ENCODE measurements around the gene CALML3. TPM values are rescaled to one million over a fixed set of nuclear protein-coding genes. Genes with fewer than 3 reads are reported as not detected.

The CALML3 gene
- total and polyA plus RNA-seq, 2 of the 8 experiments (the other 6 are each of a cell fraction or from before 2014, with no cell fraction given), result not detected

DNA sequence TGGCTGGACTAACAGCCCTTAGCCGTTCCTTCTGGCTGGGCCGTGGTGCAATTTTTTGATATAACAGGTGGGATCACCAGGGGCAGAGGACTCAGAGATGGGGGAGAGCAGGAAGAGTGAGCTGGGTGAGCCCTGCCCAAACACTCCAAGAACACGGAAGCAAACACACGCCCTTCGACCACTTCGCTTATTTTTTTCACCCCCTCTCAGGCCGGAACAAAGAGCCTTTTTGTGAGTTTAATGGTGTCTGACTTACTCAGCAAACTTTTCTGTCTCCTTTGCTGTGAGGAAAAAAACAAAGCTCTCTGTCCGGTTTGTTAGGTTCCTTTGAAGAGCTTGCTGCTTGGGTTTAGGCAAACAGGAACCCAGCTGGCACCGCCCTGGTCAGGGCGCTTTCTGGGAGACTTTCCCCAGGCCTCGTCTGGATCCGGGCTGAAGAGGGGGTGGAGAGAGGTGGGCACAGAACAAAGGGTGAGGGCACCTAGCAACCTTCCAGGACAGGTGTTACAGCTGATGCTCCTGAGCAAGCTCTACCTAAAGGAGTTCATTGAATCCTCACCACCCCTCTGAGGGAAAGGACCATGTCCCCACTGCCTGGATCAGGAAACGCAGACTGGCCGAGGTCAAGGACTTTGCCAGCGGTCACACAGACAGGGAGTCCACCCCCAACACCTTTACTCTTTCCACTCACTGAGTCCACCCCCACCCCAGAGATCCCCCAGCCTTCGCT lies 23.3 kb downstream of the CALML3 start:
- DNase-seq (ENCODE audit: low read depth in 1 of 2, low spot score in 2 of 2) (no peak), FAIRE-seq (no peak)
- H3K27ac ChIP-seq (ENCODE audit: low read depth, low read length), result no peak overlapping the region
- H3K4me3 ChIP-seq (ENCODE audit: extremely low read depth in 1 of 4, insufficient read depth in 2 of 4, low read depth in 3 of 4, low read length in 4 of 4), result no peak overlapping the region
- no peak overlapping the region for H2BK20ac ChIP-seq (ENCODE audit: low read length)
- no peak overlapping the region for H2BK5ac ChIP-seq (ENCODE audit: low read depth, low read length)
- no peaks in the 10 kb centered on the region for H3K79me2 ChIP-seq (ENCODE audit: control insufficient read depth in 1 of 2, insufficient read depth in 2 of 2, low read length in 2 of 2)
- H3K4me1 ChIP-seq (replicated peaks in 1 of 4; ENCODE audit: control insufficient read depth in 3 of 4, insufficient read depth in 4 of 4, low read length in 3 of 4), result peaks cover 0 to 3% (median 0%) of the 10 kb centered on the region in 4 experiments; a peak in 1 of 7 replicates
- no peak overlapping the region for H2AFZ ChIP-seq (ENCODE audit: low read length)
- H3K23me2 ChIP-seq (ENCODE audit: low read depth, low read length), result no peaks in the 10 kb centered on the region
- WGBS, 2 experiments (ENCODE audit: extremely low coverage in 1 of 2, insufficient coverage in 1 of 2, insufficient read length in 1 of 2, insufficient replicate concordance in 2 of 2, low coverage in 1 of 2, low lambda C conversion rate in 2 of 2, missing lambda C conversion rate in 1 of 2), result 89% methylated on average over 16 of the region's 16 CpGs; no CpG with 5 or more reads in 1 of the 2 experiments
- H3K9me3 ChIP-seq (ENCODE audit: insufficient read depth in 2 of 2, low read depth in 1 of 2, low read length in 1 of 2), result 0 out of 4 replicates have a peak, but pooled peaks cover 0 to 5% of the 10 kb centered on the region in 2 experiments
- H3K56ac ChIP-seq (replicated peaks; ENCODE audit: insufficient read length, low read depth, low read length), result no peak overlapping the region
- H2BK12ac ChIP-seq (ENCODE audit: low read depth, low read length), result no peak overlapping the region
- no peak overlapping the region for H4K91ac ChIP-seq (replicated peaks; ENCODE audit: insufficient read length, low read length)
- ChIA-PET CTCF (ENCODE audit: partially characterized antibody) (interaction anchor here (0.6 to 1.8 kb wide), 10 partner anchors 8 to 266 kb away, joined by 3 to 8 read pairs (median 3); no protein-coding TSS in a partner anchor), POLR2A (ENCODE audit: partially characterized antibody) (interaction anchor here (1.0 kb wide), 1 partner anchor 71 kb away, joined by 3 read pairs; no protein-coding TSS in a partner anchor)
- H3K79me1 ChIP-seq (ENCODE audit: low read depth, low read length), result no peaks in the 10 kb centered on the region
- H4K5ac ChIP-seq (ENCODE audit: insufficient read length, low read depth, low read length), result no peak overlapping the region
- H3K14ac ChIP-seq (ENCODE audit: insufficient read length), result no peak overlapping the region
- H2AK5ac ChIP-seq (ENCODE audit: low read depth, low read length), result no peak overlapping the region
- no peak overlapping the region for H4K8ac ChIP-seq (ENCODE audit: extremely low read depth, insufficient read depth, low read length)
- H3K9ac ChIP-seq (replicated peaks in 1 of 4; ENCODE audit: extremely low read depth in 1 of 4, low read depth in 3 of 4, low read length in 3 of 4), result no peak overlapping the region
- H4K20me1 ChIP-seq (replicated peaks in 1 of 2; ENCODE audit: control insufficient read depth in 1 of 2, insufficient read depth in 2 of 2, low read length in 2 of 2), result no peaks in the 10 kb centered on the region
- no peak overlapping the region for H2BK120ac ChIP-seq (replicated peaks; ENCODE audit: low read depth, low read length)
- H3K36me3 ChIP-seq (ENCODE audit: control insufficient read depth in 2 of 4, insufficient read depth in 4 of 4, low read length in 3 of 4), result no peaks in the 10 kb centered on the region
- no peak overlapping the region for H3K4ac ChIP-seq (replicated peaks; ENCODE audit: insufficient read length, low read depth, low read length)
- no peaks in the 10 kb centered on the region for H3K27me3 ChIP-seq (replicated peaks in 1 of 4; ENCODE audit: control insufficient read depth in 3 of 4, extremely low read depth in 1 of 4, insufficient read depth in 3 of 4, low read length in 3 of 4)
- no peak overlapping the region; the same call in 1 of the 2 replicates for H2BK15ac ChIP-seq (ENCODE audit: low read length)
- H3K18ac ChIP-seq (ENCODE audit: extremely low read depth, low read length), result no peak overlapping the region
- no peak overlapping the region for H3K23ac ChIP-seq (ENCODE audit: insufficient read length)
- H3K4me2 ChIP-seq (ENCODE audit: insufficient read depth in 1 of 2, low read depth in 2 of 2, low read length in 2 of 2), result no peak overlapping the region
- TF ChIP-seq CBX8 (IDR thresholded peaks at IDR 0.05; ENCODE audit: borderline replicate concordance, low read depth, low read length) (no peak), EP300 (IDR thresholded peaks at IDR 0.05; ENCODE audit: borderline replicate concordance in 1 of 2, low read depth in 2 of 2, low read length in 2 of 2) (no peak), SP4 (IDR thresholded peaks at IDR 0.05; ENCODE audit: low read length) (no peak), TAF1 (IDR thresholded peaks at IDR 0.05; ENCODE audit: low read depth, low read length) (no peak), JUN (IDR thresholded peaks at IDR 0.05; ENCODE audit: low read depth, low read length) (no peak), HDAC2 (IDR thresholded peaks at IDR 0.05; ENCODE audit: borderline replicate concordance in 1 of 2, low read depth in 2 of 2, low read length in 2 of 2) (no peak), SIRT6 (IDR thresholded peaks at IDR 0.05; ENCODE audit: low read length) (no peak), BCL11A (IDR thresholded peaks at IDR 0.05; ENCODE audit: low read depth in 2 of 2, low read length in 2 of 2) (no peak), CHD1 (IDR thresholded peaks at IDR 0.05; ENCODE audit: low read depth, low read length) (no peak), EGR1 (IDR thresholded peaks at IDR 0.05; ENCODE audit: borderline replicate concordance, low read depth, low read length) (no peak)
- TF ChIP-seq, protein P1, sequence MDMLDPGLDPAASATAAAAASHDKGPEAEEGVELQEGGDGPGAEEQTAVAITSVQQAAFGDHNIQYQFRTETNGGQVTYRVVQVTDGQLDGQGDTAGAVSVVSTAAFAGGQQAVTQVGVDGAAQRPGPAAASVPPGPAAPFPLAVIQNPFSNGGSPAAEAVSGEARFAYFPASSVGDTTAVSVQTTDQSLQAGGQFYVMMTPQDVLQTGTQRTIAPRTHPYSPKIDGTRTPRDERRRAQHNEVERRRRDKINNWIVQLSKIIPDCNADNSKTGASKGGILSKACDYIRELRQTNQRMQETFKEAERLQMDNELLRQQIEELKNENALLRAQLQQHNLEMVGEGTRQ (IDR thresholded peaks at IDR 0.05; ENCODE audit: low read length), result no peak

All from H1 (cell line).